Activated T-cell treated with anti-CD3 and anti-CD28 coated beads, Interleukin-2, amount 50 U/mL, for 72 hours (primary cell): Measurements from ENCODE around the gene CYP4B1. TPM values are rescaled to one million over a fixed set of nuclear protein-coding genes. Genes with fewer than 3 reads are reported as not detected.
"Not testable (repeated sequence)": the region's sequence is repeated elsewhere in the genome, so short reads cannot be mapped to it uniquely, and the experiment has no call there.

ENCODE experiments used
- ATAC-seq, 2 donors: fragments of 150-1000 bp; cut with Tn5 transposase; replicated peaks in 1 of 2; 2 replicates each; pipeline ENCODE4 v1.10.0; 2021; ENCODE audit warnings: moderate library complexity in 2 of 2, mild to moderate bottlenecking in 1 of 2
- DNase-seq, 2 donors: peaks; one replicate each; pipeline ENCODE4 v3.0.0; 2021 to 2022; ENCODE audit warnings: mixed read lengths in 1 of 2
- H3K27ac Mint-ChIP-seq: one replicate; pipeline ENCODE4 v1.8.0; 2022; ENCODE audit warnings: mild to moderate bottlenecking, moderate library complexity, mixed read lengths
- H3K27me3 Mint-ChIP-seq: one replicate; pipeline ENCODE4 v1.8.0; 2022; ENCODE audit warnings: low read depth, mixed read lengths
- H3K36me3 Mint-ChIP-seq, 2 donors: one replicate each; pipeline ENCODE4 v1.8.0; 2022; ENCODE audit warnings: mixed read lengths in 2 of 2, mild to moderate bottlenecking in 1 of 2; ENCODE audit not compliant: insufficient read depth in 2 of 2
- H3K4me1 Mint-ChIP-seq: one replicate; pipeline ENCODE4 v1.8.0; 2022; ENCODE audit warnings: low read depth, mixed read lengths
- H3K4me3 Mint-ChIP-seq, 2 donors: one replicate each; pipeline ENCODE4 v1.8.0; 2022; ENCODE audit warnings: mild to moderate bottlenecking in 2 of 2, mixed read lengths in 2 of 2, moderate library complexity in 2 of 2
- H3K9me3 Mint-ChIP-seq, 2 donors: one replicate each; pipeline ENCODE4 v1.8.0; 2022; ENCODE audit warnings: mixed read lengths in 2 of 2
- total RNA-seq, 2 donors: library from RNA; stranded (reverse); gene quantifications; one replicate each; pipeline ENCODE4 v1.2.3, GENCODE V29; 2022

CYP4B1 gene
- total RNA-seq, 2 donors from 2014 or later = not detected

DNA sequence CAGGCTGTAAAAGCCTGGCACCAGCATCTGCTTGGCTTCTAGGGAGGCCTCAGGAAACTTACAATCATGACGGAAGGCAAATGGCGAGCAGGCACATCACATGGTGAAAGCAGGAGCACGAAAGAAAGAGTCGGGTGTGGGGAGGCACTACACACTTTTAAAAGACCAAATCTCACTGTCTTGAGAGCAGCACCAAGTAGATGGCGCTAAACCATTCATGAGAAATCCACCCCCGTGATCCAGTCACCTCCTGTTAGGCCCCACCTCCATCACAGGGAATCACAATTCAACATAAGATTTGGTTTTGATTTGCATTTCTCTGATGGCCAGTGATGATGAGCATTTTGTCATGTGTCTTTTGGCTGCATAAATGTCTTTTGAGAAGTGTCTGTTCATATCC is 36.6 kb downstream of the CYP4B1 start:
- not testable (repeated sequence) for H3K4me1 Mint-ChIP-seq, DNase-seq, H3K27me3 Mint-ChIP-seq, H3K27ac Mint-ChIP-seq, H3K4me3 Mint-ChIP-seq, H3K9me3 Mint-ChIP-seq, ATAC-seq, H3K36me3 Mint-ChIP-seq

DNA sequence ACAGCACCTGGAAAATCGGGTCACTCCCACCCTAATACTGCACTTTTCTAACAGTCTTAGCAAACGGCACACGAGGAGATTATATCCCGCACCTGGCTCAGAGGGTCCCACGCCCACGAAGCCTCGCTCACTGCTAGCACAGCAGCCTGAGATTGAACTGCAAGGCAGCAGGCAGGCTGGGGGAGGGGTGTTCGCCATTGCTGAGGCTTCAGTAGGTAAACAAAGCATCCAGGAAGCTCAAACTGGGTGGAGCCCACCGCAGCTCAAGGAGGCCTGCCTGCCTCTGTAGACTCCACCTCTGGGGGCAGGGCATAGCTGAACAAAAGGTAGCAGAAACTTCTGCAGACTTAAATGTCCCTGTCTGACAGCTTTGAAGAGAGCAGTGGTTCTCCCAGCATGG is 47.5 kb downstream of the CYP4B1 start:
- not testable (repeated sequence) for H3K36me3 Mint-ChIP-seq, DNase-seq, H3K27ac Mint-ChIP-seq, ATAC-seq, H3K9me3 Mint-ChIP-seq, H3K4me3 Mint-ChIP-seq, H3K4me1 Mint-ChIP-seq
- H3K27me3 Mint-ChIP-seq = peaks cover 19% of the 10 kb centered on the region

DNA sequence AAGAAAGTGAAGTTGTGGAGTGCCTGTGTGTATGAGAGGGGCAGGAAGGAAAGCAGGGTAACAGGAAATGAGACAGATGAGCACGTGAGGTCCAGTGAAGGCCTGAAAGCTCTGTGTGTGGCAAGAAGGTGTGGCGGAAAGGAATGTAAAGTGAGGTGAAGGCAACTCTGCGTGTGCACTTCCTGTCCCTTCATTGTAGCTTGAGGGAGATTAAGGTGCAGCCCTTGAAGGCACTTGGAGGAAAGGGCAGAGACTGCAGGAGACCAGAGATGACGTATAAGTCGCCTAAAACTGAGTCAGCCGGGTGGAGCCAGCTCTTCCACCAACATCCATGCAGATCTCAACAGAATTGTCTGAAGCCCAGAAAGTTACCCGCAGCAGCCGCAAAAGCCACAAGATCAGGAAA is 58.8 kb downstream of the CYP4B1 start:
- DNase-seq, H3K27ac Mint-ChIP-seq, H3K36me3 Mint-ChIP-seq, H3K4me3 Mint-ChIP-seq, H3K9me3 Mint-ChIP-seq: not testable (repeated sequence)
- peak in 1 of 2 donors; percentile 30 for ATAC-seq
- Mint-ChIP-seq H3K27me3 (peaks cover 19% of the 10 kb centered on the region), H3K4me1 (peaks cover 11% of the 10 kb centered on the region)

GRCh38 chr1:46862348-46862747 is 63.5 kb downstream of the CYP4B1 start:
- peaks cover 12% of the 10 kb centered on the region for H3K27me3 Mint-ChIP-seq
- no peak overlapping the region for H3K4me3 Mint-ChIP-seq
- no peak overlapping the region for H3K27ac Mint-ChIP-seq
- peaks cover 4 to 5% of the 10 kb centered on the region in 2 donors for H3K9me3 Mint-ChIP-seq
- ATAC-seq (no peak), DNase-seq (no peak)
- peaks cover 5% of the 10 kb centered on the region for H3K4me1 Mint-ChIP-seq
- peaks cover 3 to 4% of the 10 kb centered on the region in 2 donors for H3K36me3 Mint-ChIP-seq

Other genes with a start within 250 kb of the CYP4B1 start
- not detected for gene KNCN, start 247.4 kb upstream of the CYP4B1 start, total RNA-seq
- 10 to 100 TPM; 35.5 to 37.5 TPM for gene MKNK1, start 194.8 kb upstream of the CYP4B1 start, total RNA-seq
- gene MOB3C, start 182.2 kb upstream of the CYP4B1 start, total RNA-seq = 10 to 100 TPM; 13.3 to 13.7 TPM
- gene ATPAF1, start 130.7 kb upstream of the CYP4B1 start, total RNA-seq = 10 to 100 TPM; 45.7 to 47.5 TPM
- under 1 TPM in 1 of 2 donors, not detected in 1; 0.65 TPM for gene TEX38, start 127.2 kb upstream of the CYP4B1 start, total RNA-seq
- gene EFCAB14, start 79.9 kb upstream of the CYP4B1 start, total RNA-seq = 10 to 100 TPM; 48.6 to 50.3 TPM
- not detected for gene CYP4A11, start 142.4 kb downstream of the CYP4B1 start, total RNA-seq
- not detected for gene CYP4X1, start 224.6 kb downstream of the CYP4B1 start, total RNA-seq